WTC11 (cell line): ENCODE data around the gene SEMA4G. TPM values are rescaled to one million over a fixed set of nuclear protein-coding genes. Genes with fewer than 3 reads are reported as not detected.

Experiments used
- AR ChIP-seq: fragments of 250-450 bp; sonication (Bioruptor Pico); IDR thresholded peaks from 2 replicates; pipeline ENCODE4 v1.9.0; 2021; ENCODE audit warnings: mild to moderate bottlenecking
- MAX ChIP-seq: sonication (generic); formaldehyde crosslinking; IDR thresholded peaks from 2 replicates; pipeline ENCODE4 v1.8.0; 2022; ENCODE audit warnings: mild to moderate bottlenecking, missing genetic modification reagents
- MYBL2 ChIP-seq: sonication (generic); formaldehyde crosslinking; IDR thresholded peaks from 2 replicates; pipeline ENCODE4 v1.8.1; 2023; ENCODE audit warnings: mild to moderate bottlenecking, moderate library complexity, missing genetic modification reagents
- ZSCAN18 ChIP-seq: fragments of 250-450 bp; sonication (Bioruptor Pico); IDR thresholded peaks from 2 replicates; pipeline ENCODE4 v2.1.2; 2022; ENCODE audit warnings: mild to moderate bottlenecking, moderate library complexity
- microRNA-seq: library from miRNA; unstranded; fragments of <30 nt; microRNA quantifications from one replicate; pipeline ENCODE4 v1.2.0, GENCODE V29; 2022; ENCODE audit warnings: borderline number of aligned reads
- total RNA-seq: library from RNA; stranded (reverse); gene quantifications from 3 replicates; pipeline ENCODE4 v1.2.3, GENCODE V29; 2021

Gene SEMA4G
- total RNA-seq, 1 experiment from 2014 or later: 11.8 TPM

- TF ChIP-seq AR: no peak
- TF ChIP-seq MYBL2: 0 out of 2 replicates have a peak, but pooled peaks have one; percentile 43
- TF ChIP-seq ZSCAN18: no peak
- TF ChIP-seq MAX (CRISPR knock-in tag): peak; percentile 91
These were observed 49.5 kb downstream of the SEMA4G start (continued) for GRCh38 chr10:101018600-101019439.

Small RNAs within 50 kb of the gene (microRNA-seq; reads per million reads assigned to microRNA genes)
- gene MIR608: not detected

Other genes starting within 250 kb of the SEMA4G start
- 0.09 to 0.21 TPM in 2 of 3 replicates, not detected in the other for gene PAX2, start 223.9 kb upstream of the SEMA4G start, total RNA-seq
- 14.3 to 17.3 TPM (median 16.8 TPM) in 3 replicates for gene SLF2, start 56.5 kb upstream of the SEMA4G start, total RNA-seq
- gene MRPL43, start 18.0 kb downstream of the SEMA4G start, total RNA-seq: 81.0 to 91.3 TPM (median 85.9 TPM) in 3 replicates
- 24.5 to 28.2 TPM (median 26.2 TPM) in 3 replicates for gene TWNK, start 18.0 kb downstream of the SEMA4G start, total RNA-seq
- 84.6 to 93.1 TPM (median 91.1 TPM) in 3 replicates for gene LZTS2, start 30.3 kb downstream of the SEMA4G start, total RNA-seq
- gene PDZD7, start 61.6 kb downstream of the SEMA4G start, total RNA-seq: 1.9 to 2.7 TPM (median 2.6 TPM) in 3 replicates
- 2.5 to 5.6 TPM (median 3.2 TPM) in 3 replicates for gene SFXN3, start 61.7 kb downstream of the SEMA4G start, total RNA-seq
- 9.6 to 19.2 TPM (median 10.2 TPM) in 3 replicates for gene KAZALD1, start 92.5 kb downstream of the SEMA4G start, total RNA-seq
- 2.1 to 4.6 TPM (median 2.3 TPM) in 3 replicates for gene TLX1, start 161.8 kb downstream of the SEMA4G start, total RNA-seq